ENCODE measurements around the gene NHERF2. TPM values are rescaled to one million over a fixed set of nuclear protein-coding genes. Genes with fewer than 3 reads are reported as not detected.
A peak's percentile ranks its signal among the peaks of the same experiment; 100 is the strongest.

NHERF2 gene
- total and polyA plus RNA-seq, 7 experiments from 2014 or later, result 0.33 to 3.8 (median 3.5) TPM

DNA sequence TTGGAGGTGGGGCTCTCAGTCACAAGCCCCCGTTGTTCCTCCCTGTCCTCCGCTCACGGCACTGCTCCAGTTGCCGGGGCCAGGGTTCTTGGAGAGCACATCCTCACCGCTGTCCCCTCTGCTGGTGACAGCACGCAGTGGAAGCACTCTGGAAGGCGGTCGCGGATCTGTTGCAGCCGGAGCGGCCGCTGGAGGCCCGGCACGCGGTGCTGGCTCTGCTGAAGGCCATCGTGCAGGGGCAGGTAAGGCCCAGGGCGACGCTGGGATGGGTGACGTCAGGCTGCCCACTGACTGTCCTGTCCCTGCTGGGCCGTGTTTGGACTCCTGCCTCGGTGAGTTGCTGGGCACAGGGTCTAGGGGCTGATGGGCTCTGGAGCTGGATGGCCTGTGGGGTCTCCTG is 26.5 kb downstream of the NHERF2 start:
- peaks cover 7 to 16% (median 11%) of the 10 kb centered on the region in 7 donors for H3K4me1 Mint-ChIP-seq
- peaks cover 0 to 7% (median 0%) of the 10 kb centered on the region in 5 donors for H3K36me3 Mint-ChIP-seq
- no peak overlapping the region for H3K27ac ChIP-seq (ENCODE audit: low read depth, low read length)
- no peaks in the 10 kb centered on the region for H3K27me3 ChIP-seq (ENCODE audit: control insufficient read depth in 2 of 2, insufficient read depth in 2 of 2, low read length in 2 of 2)
- H3K9me3 Mint-ChIP-seq, result no peaks in the 10 kb centered on the region
- H3K36me3 ChIP-seq (ENCODE audit: control insufficient read depth in 2 of 3, insufficient read depth in 3 of 3, low read length in 3 of 3), result peaks cover 0 to 75% (median 6%) of the 10 kb centered on the region in 3 experiments
- ChIA-PET POLR2A (no interaction called here), CTCF (no interaction called here)
- no peak for ATAC-seq
- H3K4me1 ChIP-seq (ENCODE audit: control insufficient read depth in 2 of 2, insufficient read depth in 2 of 2, low read length in 2 of 2), result peaks cover 6% of the 10 kb centered on the region in 2 donors
- H3K27ac Mint-ChIP-seq, result no peak overlapping the region
- H3K4me3 ChIP-seq (ENCODE audit: low read length), result no peak overlapping the region
- no peaks in the 10 kb centered on the region for H3K27me3 Mint-ChIP-seq
- H3K9me3 ChIP-seq (ENCODE audit: control insufficient read depth in 2 of 3, low read length in 3 of 3), result no peaks in the 10 kb centered on the region
- no peak overlapping the region for H3K4me3 Mint-ChIP-seq
- intact Hi-C loops (cut with micrococcal nuclease), result no loop called here
- DNase-seq, result no peak

DNA sequence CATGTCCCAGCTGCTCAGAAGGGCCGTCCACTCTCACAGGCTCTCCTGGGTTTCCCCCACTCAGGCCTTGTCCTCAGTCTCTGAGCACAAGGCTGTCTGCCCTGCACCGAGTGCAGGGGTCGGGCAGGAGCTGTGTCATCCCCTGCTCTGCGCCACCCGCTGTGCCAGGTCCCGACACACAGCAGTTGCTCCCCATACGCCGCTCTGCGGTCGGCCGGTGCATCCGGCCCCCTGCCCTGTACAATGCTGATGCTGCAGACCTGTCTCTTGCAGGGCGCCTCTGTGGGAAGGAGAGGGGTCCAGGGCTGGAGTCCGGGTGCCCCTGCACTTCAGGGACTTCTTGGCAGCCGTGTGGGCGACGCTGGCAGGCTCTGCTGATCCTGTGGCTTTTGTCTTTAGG is 27.2 kb downstream of the NHERF2 start:
- H3K9me3 Mint-ChIP-seq, result no peaks in the 10 kb centered on the region
- no peak overlapping the region for H3K4me3 Mint-ChIP-seq
- intact Hi-C loops (cut with micrococcal nuclease), result no loop called here
- ATAC-seq (no peak), DNase-seq (no peak)
- H3K4me1 ChIP-seq (ENCODE audit: control insufficient read depth in 2 of 2, insufficient read depth in 2 of 2, low read length in 2 of 2), result no peaks in the 10 kb centered on the region
- H3K36me3 ChIP-seq (ENCODE audit: control insufficient read depth in 2 of 3, insufficient read depth in 3 of 3, low read length in 3 of 3), result peaks cover 0 to 80% (median 6%) of the 10 kb centered on the region in 3 experiments
- H3K4me1 Mint-ChIP-seq, result peaks cover 2 to 10% (median 5%) of the 10 kb centered on the region in 7 donors
- H3K27me3 Mint-ChIP-seq, result no peaks in the 10 kb centered on the region
- no peaks in the 10 kb centered on the region for H3K27me3 ChIP-seq (ENCODE audit: control insufficient read depth in 2 of 2, insufficient read depth in 2 of 2, low read length in 2 of 2)
- peaks cover 0 to 11% (median 0%) of the 10 kb centered on the region in 5 donors for H3K36me3 Mint-ChIP-seq
- no peak overlapping the region for H3K27ac ChIP-seq (ENCODE audit: low read depth, low read length)
- H3K9me3 ChIP-seq (ENCODE audit: control insufficient read depth in 2 of 3, low read length in 3 of 3), result no peaks in the 10 kb centered on the region
- H3K4me3 ChIP-seq (ENCODE audit: low read length), result no peak overlapping the region
- H3K27ac Mint-ChIP-seq, result peak overlapping the region in 1 of 9 donors; percentile 19
- ChIA-PET CTCF (no interaction called here), POLR2A (no interaction called here)

DNA sequence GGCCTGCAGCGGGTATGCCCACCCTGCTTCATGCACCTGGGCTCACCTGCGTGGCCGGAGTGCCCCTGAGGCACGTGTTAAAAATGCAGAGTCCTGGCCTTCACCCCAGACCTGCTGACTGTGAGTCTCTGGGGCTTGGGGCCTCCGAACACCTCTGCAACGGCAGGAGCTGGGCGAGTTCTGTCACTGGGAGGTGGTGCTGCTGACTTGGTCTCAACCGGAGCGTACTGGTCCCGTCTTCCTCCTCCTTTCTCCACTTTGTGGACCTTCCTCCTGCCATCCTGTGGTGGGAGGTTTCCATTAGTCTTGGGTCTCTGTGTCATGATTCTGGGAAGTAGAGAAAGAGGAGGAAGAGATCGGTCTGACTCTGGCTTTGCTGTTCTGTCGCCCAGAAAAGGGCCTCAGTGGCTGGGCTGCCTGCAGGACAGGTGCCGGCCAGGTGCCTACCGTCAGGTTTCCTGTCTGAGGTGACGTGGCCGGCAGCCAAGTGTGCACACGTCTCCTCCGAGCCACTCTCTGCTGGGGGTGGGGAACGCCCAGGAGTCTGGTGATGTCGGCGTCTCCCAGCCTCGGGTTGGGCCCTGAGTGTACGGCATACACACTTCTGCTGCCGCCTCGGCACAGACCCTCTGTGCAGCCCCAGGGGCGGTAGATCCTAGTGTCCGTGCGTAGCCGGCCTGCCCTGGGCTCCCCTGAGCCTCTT is 28.0 kb downstream of the NHERF2 start:
- peaks cover 0 to 81% (median 6%) of the 10 kb centered on the region in 3 experiments for H3K36me3 ChIP-seq (ENCODE audit: control insufficient read depth in 2 of 3, insufficient read depth in 3 of 3, low read length in 3 of 3)
- ChIA-PET CTCF (no interaction called here), POLR2A (no interaction called here)
- H3K27ac ChIP-seq (ENCODE audit: low read depth, low read length), result no peak overlapping the region
- H3K4me3 ChIP-seq (ENCODE audit: low read length), result no peak overlapping the region
- ATAC-seq (no peak), DNase-seq (no peak)
- peaks cover 0 to 11% (median 0%) of the 10 kb centered on the region in 5 donors for H3K36me3 Mint-ChIP-seq
- no peaks in the 10 kb centered on the region for H3K4me1 ChIP-seq (ENCODE audit: control insufficient read depth in 2 of 2, insufficient read depth in 2 of 2, low read length in 2 of 2)
- no peaks in the 10 kb centered on the region for H3K27me3 ChIP-seq (ENCODE audit: control insufficient read depth in 2 of 2, insufficient read depth in 2 of 2, low read length in 2 of 2)
- intact Hi-C loops (cut with micrococcal nuclease), result no loop called here
- no peaks in the 10 kb centered on the region for H3K9me3 Mint-ChIP-seq
- no peaks in the 10 kb centered on the region for H3K27me3 Mint-ChIP-seq
- no peak overlapping the region for H3K4me3 Mint-ChIP-seq
- H3K27ac Mint-ChIP-seq, result no peak overlapping the region
- H3K4me1 Mint-ChIP-seq, result peaks cover 0 to 6% (median 3%) of the 10 kb centered on the region in 7 donors
- no peaks in the 10 kb centered on the region for H3K9me3 ChIP-seq (ENCODE audit: control insufficient read depth in 2 of 3, low read length in 3 of 3)

DNA sequence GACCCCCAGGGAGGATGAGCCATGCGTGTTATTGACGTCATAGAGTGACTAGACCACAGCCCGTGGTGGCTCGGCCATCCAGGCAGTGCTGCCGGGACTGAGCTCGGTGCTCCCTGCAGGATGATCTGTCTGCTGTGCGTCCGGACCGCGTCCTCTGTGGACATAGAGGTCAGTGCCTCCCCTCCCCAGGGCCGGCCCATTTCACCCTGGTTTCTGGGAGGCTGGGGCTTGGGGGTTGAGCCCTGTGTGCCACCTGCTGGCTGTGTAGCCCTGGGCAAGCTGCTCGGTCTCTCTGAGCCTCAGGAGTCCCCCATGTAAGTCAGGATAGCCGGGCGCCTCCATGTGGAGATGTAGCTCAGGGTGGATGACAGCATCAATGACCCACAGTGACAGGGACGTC is 29.4 kb downstream of the NHERF2 start:
- intact Hi-C loops (cut with micrococcal nuclease), result no loop called here
- ChIA-PET CTCF (no interaction called here), POLR2A (no interaction called here)
- Mint-ChIP-seq H3K4me1 (peaks cover 0 to 6% (median 3%) of the 10 kb centered on the region in 7 donors), H3K36me3 (peaks cover 0 to 11% (median 0%) of the 10 kb centered on the region in 5 donors), H3K27me3 (no peaks in the 10 kb centered on the region), H3K9me3 (no peaks in the 10 kb centered on the region), H3K27ac (peak overlapping the region in 1 of 9 donors; percentile 51), H3K4me3 (no peak overlapping the region)
- H3K9me3 ChIP-seq (ENCODE audit: control insufficient read depth in 2 of 3, low read length in 3 of 3), result no peaks in the 10 kb centered on the region
- no peak overlapping the region for H3K27ac ChIP-seq (ENCODE audit: low read depth, low read length)
- no peak for DNase-seq
- no peaks in the 10 kb centered on the region for H3K27me3 ChIP-seq (ENCODE audit: control insufficient read depth in 2 of 2, insufficient read depth in 2 of 2, low read length in 2 of 2)
- ATAC-seq, result no peak
- H3K36me3 ChIP-seq (ENCODE audit: control insufficient read depth in 2 of 3, insufficient read depth in 3 of 3, low read length in 3 of 3), result peaks cover 0 to 84% (median 3%) of the 10 kb centered on the region in 3 experiments
- H3K4me3 ChIP-seq (ENCODE audit: low read length), result no peak overlapping the region
- no peaks in the 10 kb centered on the region for H3K4me1 ChIP-seq (ENCODE audit: control insufficient read depth in 2 of 2, insufficient read depth in 2 of 2, low read length in 2 of 2)

DNA sequence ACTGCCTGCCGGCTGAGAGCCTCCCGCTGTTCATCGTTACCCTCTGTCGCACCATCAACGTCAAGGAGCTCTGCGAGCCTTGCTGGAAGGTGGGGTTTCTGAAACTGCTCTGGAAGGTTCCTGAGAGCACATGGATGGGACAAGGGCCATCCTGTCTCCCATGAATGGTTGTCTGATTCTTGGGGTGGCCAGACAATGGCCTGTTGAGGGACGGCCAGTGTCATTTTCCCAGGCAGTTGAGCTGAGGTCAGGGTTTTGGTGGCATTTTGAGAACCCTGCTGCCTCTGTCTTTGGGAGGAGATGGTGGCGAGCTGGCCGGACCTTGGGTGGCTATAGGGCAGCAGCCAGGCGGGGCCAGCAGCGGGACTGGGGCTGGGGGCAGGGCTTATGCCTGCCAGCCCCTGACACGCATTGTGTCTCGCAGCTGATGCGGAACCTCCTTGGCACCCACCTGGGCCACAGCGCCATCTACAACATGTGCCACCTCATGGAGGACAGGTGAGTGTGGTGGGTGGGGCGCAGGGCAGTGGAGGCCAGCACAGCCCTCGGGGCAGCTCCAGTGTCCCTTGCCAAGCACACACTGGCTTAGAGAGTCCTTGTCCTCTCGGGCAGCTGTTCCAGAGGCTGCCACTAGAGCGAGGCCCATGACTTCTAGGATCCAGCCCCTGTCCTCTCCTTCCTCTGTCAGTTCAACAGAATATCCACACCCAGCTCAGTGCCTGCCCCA is 30.1 kb downstream of the NHERF2 start:
- Mint-ChIP-seq H3K4me3 (no peak overlapping the region), H3K27me3 (no peaks in the 10 kb centered on the region), H3K9me3 (no peaks in the 10 kb centered on the region), H3K4me1 (peaks cover 0 to 6% (median 0%) of the 10 kb centered on the region in 7 donors), H3K36me3 (peaks cover 0 to 11% (median 0%) of the 10 kb centered on the region in 5 donors), H3K27ac (no peak overlapping the region)
- ATAC-seq (no peak), DNase-seq (no peak)
- Histone ChIP-seq H3K9me3 (ENCODE audit: control insufficient read depth in 2 of 3, low read length in 3 of 3) (no peaks in the 10 kb centered on the region), H3K4me1 (ENCODE audit: control insufficient read depth in 2 of 2, insufficient read depth in 2 of 2, low read length in 2 of 2) (no peaks in the 10 kb centered on the region), H3K27me3 (ENCODE audit: control insufficient read depth in 2 of 2, insufficient read depth in 2 of 2, low read length in 2 of 2) (no peaks in the 10 kb centered on the region), H3K27ac (ENCODE audit: low read depth, low read length) (no peak overlapping the region), H3K36me3 (ENCODE audit: control insufficient read depth in 2 of 3, insufficient read depth in 3 of 3, low read length in 3 of 3) (peaks cover 0 to 85% (median 3%) of the 10 kb centered on the region in 3 experiments), H3K4me3 (ENCODE audit: low read length) (no peak overlapping the region)
- intact Hi-C loops (cut with micrococcal nuclease), result no loop called here
- POLR2A ChIA-PET, result no interaction called here
- CTCF ChIA-PET, result interaction anchor here (0.5 to 0.6 kb wide), 2 partner anchors 45 to 263 kb away, joined by 4 to 8 read pairs; no protein-coding TSS in a partner anchor

DNA sequence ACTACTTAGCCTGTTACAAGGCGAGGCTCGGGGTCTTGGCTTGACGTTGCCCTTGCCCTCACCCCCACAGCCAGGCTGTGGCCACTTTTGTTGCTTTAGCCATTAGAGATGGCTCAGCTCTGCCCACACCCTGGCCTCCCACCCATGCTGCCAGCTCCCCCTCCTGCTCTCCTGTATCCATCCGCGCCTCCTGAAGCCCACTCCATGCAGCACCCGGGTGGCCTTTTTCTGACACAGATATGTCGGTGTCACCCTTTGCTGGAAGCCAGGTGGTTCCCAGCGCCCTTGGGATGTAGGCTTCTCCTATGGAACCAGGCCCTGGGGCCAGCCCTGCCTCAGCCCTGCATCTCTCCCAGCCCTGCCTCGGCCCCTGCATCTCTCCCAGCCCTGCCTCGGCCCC is 30.7 kb downstream of the NHERF2 start:
- peaks cover 0 to 10% (median 0%) of the 10 kb centered on the region in 5 donors for H3K36me3 Mint-ChIP-seq
- H3K36me3 ChIP-seq (ENCODE audit: control insufficient read depth in 2 of 3, insufficient read depth in 3 of 3, low read length in 3 of 3), result peaks cover 0 to 85% (median 3%) of the 10 kb centered on the region in 3 experiments

More for the DNA sequence above, 30.7 kb downstream of the NHERF2 start:
- no peaks in the 10 kb centered on the region for H3K27me3 ChIP-seq (ENCODE audit: control insufficient read depth in 2 of 2, insufficient read depth in 2 of 2, low read length in 2 of 2)
- intact Hi-C loops (cut with micrococcal nuclease), result no loop called here
- no peaks in the 10 kb centered on the region for H3K4me1 ChIP-seq (ENCODE audit: control insufficient read depth in 2 of 2, insufficient read depth in 2 of 2, low read length in 2 of 2)
- ChIA-PET POLR2A (no interaction called here), CTCF (no interaction called here)
- no peak overlapping the region for H3K4me3 Mint-ChIP-seq
- H3K9me3 Mint-ChIP-seq, result no peaks in the 10 kb centered on the region
- no peak overlapping the region for H3K4me3 ChIP-seq (ENCODE audit: low read length)
- H3K27ac ChIP-seq (ENCODE audit: low read depth, low read length), result no peak overlapping the region
- H3K9me3 ChIP-seq (ENCODE audit: control insufficient read depth in 2 of 3, low read length in 3 of 3), result no peaks in the 10 kb centered on the region
- H3K4me1 Mint-ChIP-seq, result peaks cover 0 to 5% (median 0%) of the 10 kb centered on the region in 7 donors
- H3K27me3 Mint-ChIP-seq, result no peaks in the 10 kb centered on the region
- DNase-seq (no peak), ATAC-seq (no peak)
- peak overlapping the region in 1 of 9 donors; percentile 71 for H3K27ac Mint-ChIP-seq
